HG02798 (cell line): Measurements from ENCODE around the gene BNIP5.

ENCODE experiments used
- ATAC-seq: cut with Tn5 transposase; IDR thresholded peaks from one replicate; pipeline ENCODE4 v1.9.1; 2021; ENCODE audit warnings: mild to moderate bottlenecking; ENCODE audit not compliant: unreplicated experiment, poor library complexity

Gene BNIP5

GRCh38 chr6:36336779-36337241 lies at the start of gene BNIP5:
Gene BNIP5 (minus strand): TSS chr6:36336888. CDS start chr6:36330690, 6,198 bp downstream.
- no peak for ATAC-seq

- ATAC-seq = no peak
Observed at GRCh38 chr6:36384095-36384494, 47.4 kb upstream of the BNIP5 start.

- no peak for ATAC-seq
Observed at GRCh38 chr6:36383606-36384005, 46.9 kb upstream of the BNIP5 start.

GRCh38 chr6:36382976-36383375 lies 46.3 kb upstream of the BNIP5 start:
- ATAC-seq = no peak

GRCh38 chr6:36381502-36382389 lies 45.1 kb upstream of the BNIP5 start:
- peak; percentile 51 for ATAC-seq

- ATAC-seq = no peak
Observed at GRCh38 chr6:36380166-36380565, 43.5 kb upstream of the BNIP5 start.

GRCh38 chr6:36378936-36379335 lies 42.2 kb upstream of the BNIP5 start:
- no peak for ATAC-seq

GRCh38 chr6:36378243-36378920 lies 41.7 kb upstream of the BNIP5 start:
- ATAC-seq = no peak

GRCh38 chr6:36377594-36377993 lies 40.9 kb upstream of the BNIP5 start:
- no peak for ATAC-seq

- no peak for ATAC-seq
Observed at GRCh38 chr6:36376742-36377141, 40.1 kb upstream of the BNIP5 start.

- ATAC-seq = no peak
Observed at GRCh38 chr6:36376183-36376582, 39.5 kb upstream of the BNIP5 start.

GRCh38 chr6:36375644-36376155 lies 39.0 kb upstream of the BNIP5 start:
- ATAC-seq = no peak

- ATAC-seq = no peak
Observed at GRCh38 chr6:36374972-36375371, 38.3 kb upstream of the BNIP5 start.

GRCh38 chr6:36374194-36374593 lies 37.5 kb upstream of the BNIP5 start:
- no peak for ATAC-seq

- no peak for ATAC-seq
Observed at GRCh38 chr6:36373368-36374019, 36.8 kb upstream of the BNIP5 start.

- no peak for ATAC-seq
Observed at GRCh38 chr6:36372088-36372487, 35.4 kb upstream of the BNIP5 start.

GRCh38 chr6:36371211-36371610 lies 34.5 kb upstream of the BNIP5 start:
- ATAC-seq = no peak

GRCh38 chr6:36370638-36371037 lies 34.0 kb upstream of the BNIP5 start:
- no peak for ATAC-seq

- ATAC-seq = no peak
Observed at GRCh38 chr6:36368921-36369865, 32.5 kb upstream of the BNIP5 start.

GRCh38 chr6:36368421-36368820 lies 31.7 kb upstream of the BNIP5 start:
- no peak for ATAC-seq
